HCT116 (cell line): ENCODE data around the gene DNAJB1. TPM values are rescaled to one million over a fixed set of nuclear protein-coding genes. Genes with fewer than 3 reads are reported as not detected.

ENCODE experiments used
- ATAC-seq: fragments of 200-7000 bp; cut with Tn5 transposase; 2 replicates; pipeline ENCODE4 v1.9.1; 2020; ENCODE audit warnings: mild to moderate bottlenecking, moderate library complexity
- BruUV-seq: library from RNA; stranded (reverse); fragments of 400-500 nt; replicated peaks from 2 replicates; lab custom pipeline; 2021; lab: Mats Ljungman, UMichigan
- CTCF ChIA-PET: fragments of 300-600 bp; sonication (Branson Sonifier 250); formaldehyde crosslinking; loops from one replicate; lab custom pipeline; 2021; ENCODE audit warnings: antibody characterized with exemption; lab: Charles Lee
- POLR2A ChIA-PET: fragments of 300-600, 350-600 bp; sonication (Branson Sonifier 250); formaldehyde crosslinking; loops from one replicate; lab custom pipeline; 2021; ENCODE audit warnings: antibody characterized with exemption; lab: Charles Lee
- RAD21 ChIA-PET, 2 experiments: fragments of 300-600 bp; sonication (Branson Sonifier 250); formaldehyde crosslinking; loops; one replicate each; lab custom pipeline; 2023; ENCODE audit warnings: low total read pairs in 2 of 2; ENCODE audit not compliant: uncharacterized antibody in 2 of 2, unreplicated experiment in 2 of 2, low non-redundant PET in 1 of 2; lab: Charles Lee
- DNase-seq: peaks from one replicate; pipeline ENCODE4 v3.0.0-alpha.2; 2010; ENCODE audit warnings: low read depth, low spot score
- H2AFZ ChIP-seq: fragments of 200-600 bp; shearing (Covaris generic), sonication (generic); 2 replicates; pipeline ENCODE4 v1.6.1; 2017; ENCODE audit warnings: low read depth, mixed run types, mixed read lengths, antibody characterized with exemption, low read length; ENCODE audit not compliant: poor library complexity, severe bottlenecking
- H3K27ac ChIP-seq: 2 replicates; pipeline ENCODE4 v1.5.1; 2012; ENCODE audit warnings: low read depth, low read length
- H3K27me3 ChIP-seq: fragments of 200-600 bp; sonication (generic); 2 replicates; pipeline ENCODE4 v1.6.1; 2016; ENCODE audit warnings: mixed run types, low read length, mixed read lengths; ENCODE audit not compliant: insufficient read depth
- H3K36me3 ChIP-seq, 2 experiments: fragments of 200-500 bp in 1 of 2; fragments of 200-600 bp in 1 of 2; sonication (Bioruptor generic) in 1 of 2; sonication (generic) in 1 of 2; 2 replicates each; pipeline versions ENCODE4 v1.5.1 to v1.6.1; 2014 to 2016; ENCODE audit warnings: low read length in 2 of 2, inconsistent platforms in 1 of 2, mixed read lengths in 1 of 2, mixed run types in 1 of 2; ENCODE audit not compliant: insufficient read depth in 2 of 2, control insufficient read depth in 1 of 2
- H3K4me1 ChIP-seq, 2 experiments: fragments of 200-600 bp in 1 of 2; sonication (generic) in 1 of 2; 2 replicates each; pipeline versions ENCODE4 v1.5.1 to v1.6.1; 2012 to 2017; ENCODE audit warnings: low read length in 2 of 2, inconsistent platforms in 1 of 2, mild to moderate bottlenecking in 1 of 2, mixed read lengths in 1 of 2, mixed run types in 1 of 2, moderate library complexity in 1 of 2; ENCODE audit not compliant: insufficient read depth in 2 of 2, control insufficient read depth in 1 of 2
- H3K4me2 ChIP-seq: fragments of 200-600 bp; sonication (generic); 2 replicates; pipeline ENCODE4 v1.6.1; 2017; ENCODE audit warnings: mixed run types, low read length, mixed read lengths
- H3K4me3 ChIP-seq, 2 experiments: fragments of 200-600 bp in 1 of 2; sonication (generic) in 1 of 2; replicated peaks in 1 of 2; 2 replicates each; pipeline ENCODE4 v1.5.1; 2011 to 2016; ENCODE audit warnings: low read length in 2 of 2, control low read depth in 1 of 2, low read depth in 1 of 2, mild to moderate bottlenecking in 1 of 2, mixed read lengths in 1 of 2, mixed run types in 1 of 2
- H3K79me2 ChIP-seq: fragments of 200-600 bp; sonication (generic); 2 replicates; pipeline ENCODE4 v1.6.1; 2017; ENCODE audit warnings: mild to moderate bottlenecking, mixed run types, low read length, moderate library complexity, mixed read lengths; ENCODE audit not compliant: insufficient read depth
- H3K9ac ChIP-seq: fragments of 200-600 bp; sonication (generic); 2 replicates; pipeline ENCODE4 v1.6.1; 2016; ENCODE audit warnings: low read length, mixed read lengths
- H3K9me2 ChIP-seq: fragments of 200-600 bp; sonication (generic), shearing (Covaris generic); 2 replicates; pipeline ENCODE4 v1.6.1; 2017; ENCODE audit warnings: mixed run types, mild to moderate bottlenecking, moderate library complexity; ENCODE audit not compliant: insufficient read depth
- H3K9me3 ChIP-seq, 2 experiments: fragments of 200-500 bp in 1 of 2; fragments of 200-600 bp in 1 of 2; sonication (Bioruptor generic) in 1 of 2; sonication (generic) in 1 of 2; 2 replicates each; pipeline ENCODE4 v1.6.1; 2014 to 2017; ENCODE audit warnings: low read length in 2 of 2, mixed read lengths in 2 of 2, inconsistent platforms in 1 of 2, low read depth in 1 of 2, mild to moderate bottlenecking in 1 of 2, mixed run types in 1 of 2, moderate library complexity in 1 of 2; ENCODE audit not compliant: control insufficient read depth in 1 of 2, insufficient read depth in 1 of 2
- H4K20me1 ChIP-seq: fragments of 200-600 bp; sonication (generic), shearing (Covaris generic); 2 replicates; pipeline ENCODE4 v1.6.1; 2017; ENCODE audit warnings: mixed run types, mild to moderate bottlenecking, moderate library complexity; ENCODE audit not compliant: insufficient read depth
- CBX3 ChIP-seq: IDR thresholded peaks from 2 replicates; pipeline ENCODE4 v1.6.1; 2012; ENCODE audit warnings: low read depth
- EGR1 ChIP-seq: IDR thresholded peaks from 2 replicates; pipeline ENCODE4 v1.6.1; 2012; ENCODE audit warnings: low read depth
- EZH2 ChIP-seq: fragments of 200-600 bp; sonication (generic); IDR thresholded peaks from 2 replicates; pipeline ENCODE4 v1.6.1; 2017; ENCODE audit warnings: antibody characterized with exemption, mixed run types
- EZH2phosphoT487 ChIP-seq: fragments of 200-600 bp; IDR thresholded peaks from 2 replicates; pipeline ENCODE4 v1.6.1; 2018; ENCODE audit warnings: antibody characterized with exemption, borderline replicate concordance
- FOSL1 ChIP-seq: IDR thresholded peaks from 2 replicates; pipeline ENCODE4 v1.6.1; 2012; ENCODE audit warnings: low read depth
- JUND ChIP-seq: IDR thresholded peaks from 2 replicates; pipeline ENCODE4 v1.6.1; 2012
- MAX ChIP-seq: IDR thresholded peaks from 2 replicates; pipeline ENCODE4 v1.6.1; 2012
- POLR2A ChIP-seq: IDR thresholded peaks from 2 replicates; pipeline ENCODE4 v1.7.0; 2011; ENCODE audit warnings: borderline replicate concordance; ENCODE audit not compliant: insufficient read depth, insufficient read length; ENCODE audit errors: extremely low read depth
- POLR2AphosphoS5 ChIP-seq: IDR thresholded peaks from 2 replicates; pipeline ENCODE4 v1.6.1; 2011; ENCODE audit warnings: mild to moderate bottlenecking, low read depth, low read length, moderate library complexity
- RAD21 ChIP-seq: IDR thresholded peaks from 2 replicates; pipeline ENCODE4 v1.6.1; 2012; ENCODE audit warnings: low read depth, mild to moderate bottlenecking
- SIN3A ChIP-seq: IDR thresholded peaks from 2 replicates; pipeline ENCODE4 v1.6.1; 2012; ENCODE audit warnings: low read depth
- SP1 ChIP-seq: IDR thresholded peaks from 2 replicates; pipeline ENCODE4 v1.6.1; 2012; ENCODE audit warnings: low read depth
- TCF7L2 ChIP-seq: IDR thresholded peaks from 2 replicates; pipeline ENCODE4 v1.7.0; 2011; ENCODE audit warnings: borderline replicate concordance, inconsistent platforms; ENCODE audit not compliant: insufficient read depth, insufficient read length; ENCODE audit errors: extremely low read depth
- YY1 ChIP-seq: IDR thresholded peaks from 2 replicates; pipeline ENCODE4 v1.6.1; 2011; ENCODE audit warnings: low read length, low read depth, moderate library complexity, mild to moderate bottlenecking; ENCODE audit not compliant: insufficient replicate concordance; ENCODE audit errors: extremely low read depth
- ZFX ChIP-seq: fragments of 450-650 bp; IDR thresholded peaks from 2 replicates; pipeline ENCODE4 v1.6.1; 2017
- ZNF274 ChIP-seq: fragments of 200-500 bp; sonication (Bioruptor generic); IDR thresholded peaks from 2 replicates; pipeline ENCODE4 v1.6.1; 2014; ENCODE audit warnings: mild to moderate bottlenecking, low read depth, low read length, inconsistent platforms
- intact Hi-C: fragments of 100-400 bp; cut with micrococcal nuclease; formaldehyde crosslinking; loops from 2 replicates; pipeline ENCODE4 v1.10.0; 2022
- total RNA-seq: library from RNA; stranded (reverse); gene quantifications from one replicate; pipeline ENCODE4 v1.2.1, GENCODE V29; 2021; ENCODE audit not compliant: unreplicated experiment
- TF ChIP-seq, protein P1 (sequence below): IDR thresholded peaks from 2 replicates; pipeline ENCODE4 v1.6.1; 2012; ENCODE audit warnings: low read depth
- TF ChIP-seq, protein P2 (sequence below), 3 experiments: fragments of 200-600 bp in 1 of 3; sonication (generic) in 1 of 3; IDR thresholded peaks in 2 of 3; conservative IDR thresholded peaks in 1 of 3; 2 replicates each; pipeline ENCODE4 v1.5.1; 2012 to 2017; ENCODE audit warnings: low read depth in 2 of 3, low read length in 2 of 3, antibody characterized with exemption in 1 of 3, borderline replicate concordance in 1 of 3, control low read depth in 1 of 3, mild to moderate bottlenecking in 1 of 3, mixed read lengths in 1 of 3, mixed run types in 1 of 3, moderate library complexity in 1 of 3; ENCODE audit not compliant: insufficient read depth in 1 of 3

DNAJB1 gene
- total RNA-seq, 1 experiment from 2014 or later, result 175 TPM

DNA sequence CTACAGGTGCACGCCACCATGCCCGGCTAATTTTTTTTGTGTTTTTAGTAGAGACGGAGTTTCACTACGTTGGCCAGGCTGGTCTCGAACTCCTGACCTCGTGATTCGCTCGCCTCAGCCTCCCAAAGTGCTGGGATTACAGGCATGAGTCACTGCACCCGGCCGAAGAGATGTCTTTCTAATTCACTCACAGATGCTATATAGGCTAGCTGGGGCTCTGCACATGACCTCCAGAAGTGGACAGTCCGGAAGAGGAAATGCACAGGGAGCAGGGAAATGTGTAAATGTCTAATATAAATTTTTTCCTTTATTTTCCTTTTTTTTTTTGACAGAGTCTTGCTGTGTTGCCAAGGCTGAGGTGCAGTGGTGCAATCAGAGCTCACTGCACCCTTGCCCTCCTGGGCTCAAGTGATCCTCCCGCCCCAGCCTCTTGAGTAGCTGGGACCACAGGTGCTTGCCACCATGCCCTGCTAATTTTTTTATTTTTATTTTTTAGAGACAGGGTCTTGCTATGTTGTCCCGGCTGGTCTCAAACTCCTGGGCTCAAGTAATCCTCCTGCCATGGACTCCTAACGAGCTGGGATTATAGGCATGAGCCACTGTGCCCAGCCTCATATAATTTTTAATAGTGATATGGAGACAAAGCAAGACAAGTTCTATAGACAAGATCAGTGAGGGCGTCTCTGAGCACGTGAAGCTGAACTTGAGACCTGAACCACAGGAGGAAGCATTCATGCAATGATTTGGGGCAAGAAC lies 30.6 kb downstream of the DNAJB1 start:
- H3K4me1 ChIP-seq, result peaks cover 0 to 3% of the 10 kb centered on the region in 2 experiments; a peak in 1 of 4 replicates
- TF ChIP-seq YY1 (no peak), FOSL1 (no peak), POLR2AphosphoS5 (no peak), CBX3 (no peak), JUND (no peak), MAX (no peak), RAD21 (no peak), TCF7L2 (no peak), ZNF274 (no peak), EZH2 (no peak), SIN3A (no peak), SP1 (no peak), ZFX (no peak), EZH2phosphoT487 (no peak), EGR1 (no peak), POLR2A (no peak)
- TF ChIP-seq, protein P1, sequence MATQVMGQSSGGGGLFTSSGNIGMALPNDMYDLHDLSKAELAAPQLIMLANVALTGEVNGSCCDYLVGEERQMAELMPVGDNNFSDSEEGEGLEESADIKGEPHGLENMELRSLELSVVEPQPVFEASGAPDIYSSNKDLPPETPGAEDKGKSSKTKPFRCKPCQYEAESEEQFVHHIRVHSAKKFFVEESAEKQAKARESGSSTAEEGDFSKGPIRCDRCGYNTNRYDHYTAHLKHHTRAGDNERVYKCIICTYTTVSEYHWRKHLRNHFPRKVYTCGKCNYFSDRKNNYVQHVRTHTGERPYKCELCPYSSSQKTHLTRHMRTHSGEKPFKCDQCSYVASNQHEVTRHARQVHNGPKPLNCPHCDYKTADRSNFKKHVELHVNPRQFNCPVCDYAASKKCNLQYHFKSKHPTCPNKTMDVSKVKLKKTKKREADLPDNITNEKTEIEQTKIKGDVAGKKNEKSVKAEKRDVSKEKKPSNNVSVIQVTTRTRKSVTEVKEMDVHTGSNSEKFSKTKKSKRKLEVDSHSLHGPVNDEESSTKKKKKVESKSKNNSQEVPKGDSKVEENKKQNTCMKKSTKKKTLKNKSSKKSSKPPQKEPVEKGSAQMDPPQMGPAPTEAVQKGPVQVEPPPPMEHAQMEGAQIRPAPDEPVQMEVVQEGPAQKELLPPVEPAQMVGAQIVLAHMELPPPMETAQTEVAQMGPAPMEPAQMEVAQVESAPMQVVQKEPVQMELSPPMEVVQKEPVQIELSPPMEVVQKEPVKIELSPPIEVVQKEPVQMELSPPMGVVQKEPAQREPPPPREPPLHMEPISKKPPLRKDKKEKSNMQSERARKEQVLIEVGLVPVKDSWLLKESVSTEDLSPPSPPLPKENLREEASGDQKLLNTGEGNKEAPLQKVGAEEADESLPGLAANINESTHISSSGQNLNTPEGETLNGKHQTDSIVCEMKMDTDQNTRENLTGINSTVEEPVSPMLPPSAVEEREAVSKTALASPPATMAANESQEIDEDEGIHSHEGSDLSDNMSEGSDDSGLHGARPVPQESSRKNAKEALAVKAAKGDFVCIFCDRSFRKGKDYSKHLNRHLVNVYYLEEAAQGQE, result no peak
- TF ChIP-seq, protein P2, sequence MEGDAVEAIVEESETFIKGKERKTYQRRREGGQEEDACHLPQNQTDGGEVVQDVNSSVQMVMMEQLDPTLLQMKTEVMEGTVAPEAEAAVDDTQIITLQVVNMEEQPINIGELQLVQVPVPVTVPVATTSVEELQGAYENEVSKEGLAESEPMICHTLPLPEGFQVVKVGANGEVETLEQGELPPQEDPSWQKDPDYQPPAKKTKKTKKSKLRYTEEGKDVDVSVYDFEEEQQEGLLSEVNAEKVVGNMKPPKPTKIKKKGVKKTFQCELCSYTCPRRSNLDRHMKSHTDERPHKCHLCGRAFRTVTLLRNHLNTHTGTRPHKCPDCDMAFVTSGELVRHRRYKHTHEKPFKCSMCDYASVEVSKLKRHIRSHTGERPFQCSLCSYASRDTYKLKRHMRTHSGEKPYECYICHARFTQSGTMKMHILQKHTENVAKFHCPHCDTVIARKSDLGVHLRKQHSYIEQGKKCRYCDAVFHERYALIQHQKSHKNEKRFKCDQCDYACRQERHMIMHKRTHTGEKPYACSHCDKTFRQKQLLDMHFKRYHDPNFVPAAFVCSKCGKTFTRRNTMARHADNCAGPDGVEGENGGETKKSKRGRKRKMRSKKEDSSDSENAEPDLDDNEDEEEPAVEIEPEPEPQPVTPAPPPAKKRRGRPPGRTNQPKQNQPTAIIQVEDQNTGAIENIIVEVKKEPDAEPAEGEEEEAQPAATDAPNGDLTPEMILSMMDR (IDR thresholded peaks at IDR 0.05 in 2 of 3, conservative IDR thresholded peaks at IDR 0.05 in 1 of 3; ENCODE audit: borderline replicate concordance in 1 of 3, insufficient read depth in 1 of 3, low read depth in 2 of 3, low read length in 2 of 3), result no peak
- TF ChIP-seq, all 23 proteins: peak for 0
- no peaks in the 10 kb centered on the region for H3K9me2 ChIP-seq
- no peak overlapping the region for H3K4me3 ChIP-seq
- peaks cover 23% of the 10 kb centered on the region; the same call in 1 of the 2 replicates for H3K79me2 ChIP-seq
- CTCF ChIA-PET, result interaction anchor here (0.6 to 1.1 kb wide), 5 partner anchors 11 to 832 kb away, joined by 3 to 5 read pairs (median 3); no protein-coding TSS in a partner anchor
- no peak overlapping the region for H2AFZ ChIP-seq
- peaks cover 3 to 12% of the 10 kb centered on the region in 2 experiments; a peak in 2 of 4 replicates for H3K36me3 ChIP-seq
- H3K27me3 ChIP-seq, result no peaks in the 10 kb centered on the region
- RAD21 ChIA-PET, result no interaction called here
- no peak overlapping the region for H3K4me2 ChIP-seq
- H3K9ac ChIP-seq, result no peak overlapping the region
- POLR2A ChIA-PET, result no interaction called here
- intact Hi-C loops, result loop anchor here (5.0 to 10.0 kb wide), 2 partner anchors 53 to 350 kb away; partner anchors contain the start of genes ASF1B and PKN1
- no peaks in the 10 kb centered on the region for H3K9me3 ChIP-seq
- no peak overlapping the region for H3K27ac ChIP-seq
- no TSS peak for BruUV-seq
- ATAC-seq (no peak), DNase-seq (no peak)
- H4K20me1 ChIP-seq, result no peaks in the 10 kb centered on the region
